ENCODE measurements around the gene LBX2. TPM values are rescaled to one million over a fixed set of nuclear protein-coding genes. Genes with fewer than 3 reads are reported as not detected.
"Not testable (repeated sequence)": the region's sequence is repeated elsewhere in the genome, so short reads cannot be mapped to it uniquely, and the experiment has no call there.

The LBX2 gene
- polyA plus RNA-seq, 4 donors, result 1.9 to 4.0 (median 3.2) TPM

GRCh38 chr2:74459503-74460118, 39.8 kb downstream of the LBX2 start:
- not testable (repeated sequence) for DNase-seq (ENCODE audit: low read depth in 4 of 4, low spot score in 3 of 4)

GRCh38 chr2:74458938-74459363, 40.5 kb downstream of the LBX2 start:
- no peak for DNase-seq (ENCODE audit: low read depth in 4 of 4, low spot score in 3 of 4)

- DNase-seq (ENCODE audit: low read depth in 4 of 4, low spot score in 3 of 4), result peak; percentile 98 to 100 (median 100)
Measured at GRCh38 chr2:74458132-74458937, 41.1 kb downstream of the LBX2 start, which contains the start of gene WBP1. TSS of gene WBP1 (plus strand) at chr2:74458438. CDS start at chr2:74458603, 165 bp downstream.

GRCh38 chr2:74457549-74458131, 41.8 kb downstream of the LBX2 start:
- DNase-seq (ENCODE audit: low read depth in 4 of 4, low spot score in 3 of 4), result peak in 1 of 4 donors; percentile 42

GRCh38 chr2:74457129-74457548, 42.3 kb downstream of the LBX2 start:
- DNase-seq (ENCODE audit: low read depth in 4 of 4, low spot score in 3 of 4), result no peak

GRCh38 chr2:74454654-74455511, 44.5 kb downstream of the LBX2 start, which contains the start of gene INO80B:
TSS of gene INO80B (plus strand) at chr2:74455087. CDS start at chr2:74455117, 30 bp downstream.
- DNase-seq (ENCODE audit: low read depth in 4 of 4, low spot score in 3 of 4), result peak; percentile 95 to 99 (median 98)

GRCh38 chr2:74450570-74451190, 48.7 kb downstream of the LBX2 start:
- no peak for DNase-seq (ENCODE audit: low read depth in 4 of 4, low spot score in 3 of 4)

GRCh38 chr2:74448771-74449170, 50.6 kb downstream of the LBX2 start:
- DNase-seq (ENCODE audit: low read depth in 4 of 4, low spot score in 3 of 4), result no peak

Other genes with a start within 250 kb of the LBX2 start
- 1 to 10 TPM; 1.8 to 3.1 (median 2.3) TPM for gene SLC4A5, start 156.2 kb downstream of the LBX2 start, polyA plus RNA-seq (ENCODE audit: insufficient read length in 4 of 4)
- 100 to 1,000 TPM; 146 to 166 (median 153) TPM for gene DCTN1, start 119.3 kb downstream of the LBX2 start, polyA plus RNA-seq (ENCODE audit: insufficient read length in 4 of 4)
- gene C2orf81, start 78.0 kb downstream of the LBX2 start, polyA plus RNA-seq (ENCODE audit: insufficient read length in 4 of 4), result 1 to 10 TPM; 5.0 to 9.5 (median 7.2) TPM
- 10 to 100 TPM; 36.7 to 44.2 (median 40.9) TPM for gene WDR54, start 77.9 kb downstream of the LBX2 start, polyA plus RNA-seq (ENCODE audit: insufficient read length in 4 of 4)
- gene RTKN, start 57.7 kb downstream of the LBX2 start, polyA plus RNA-seq (ENCODE audit: insufficient read length in 4 of 4), result 10 to 100 TPM; 62.1 to 79.9 (median 66.2) TPM
- gene INO80B, start 44.5 kb downstream of the LBX2 start, polyA plus RNA-seq (ENCODE audit: insufficient read length in 4 of 4), result 10 to 100 TPM; 20.2 to 29.5 (median 24.5) TPM
- 100 to 1,000 TPM in 3 of 4 donors, 10 to 100 TPM in 1; 94.9 to 132 (median 109) TPM for gene WBP1, start 41.2 kb downstream of the LBX2 start, polyA plus RNA-seq (ENCODE audit: insufficient read length in 4 of 4)
- 10 to 100 TPM; 47.9 to 58.5 (median 53.1) TPM for gene MOGS, start 34.2 kb downstream of the LBX2 start, polyA plus RNA-seq (ENCODE audit: insufficient read length in 4 of 4)
- gene MRPL53, start 26.9 kb downstream of the LBX2 start, polyA plus RNA-seq (ENCODE audit: insufficient read length in 4 of 4), result 10 to 100 TPM; 36.6 to 67.9 (median 44.6) TPM
- gene CCDC142, start 16.6 kb downstream of the LBX2 start, polyA plus RNA-seq (ENCODE audit: insufficient read length in 4 of 4), result 10 to 100 TPM in 2 of 4 donors, 1 to 10 TPM in 2; 8.0 to 12.1 (median 10.1) TPM
- gene TTC31, start 16.5 kb downstream of the LBX2 start, polyA plus RNA-seq (ENCODE audit: insufficient read length in 4 of 4), result 10 to 100 TPM; 27.5 to 32.6 (median 31.2) TPM
- 10 to 100 TPM; 23.7 to 30.3 (median 25.8) TPM for gene PCGF1, start 8.1 kb upstream of the LBX2 start, polyA plus RNA-seq (ENCODE audit: insufficient read length in 4 of 4)
- under 1 TPM in 1 of 4 donors, not detected in 3; 0.26 TPM for gene TLX2, start 14.8 kb upstream of the LBX2 start, polyA plus RNA-seq (ENCODE audit: insufficient read length in 4 of 4)
- under 1 TPM; 0.19 to 0.56 (median 0.53) TPM for gene DQX1, start 26.6 kb upstream of the LBX2 start, polyA plus RNA-seq (ENCODE audit: insufficient read length in 4 of 4)
- gene AUP1, start 30.1 kb upstream of the LBX2 start, polyA plus RNA-seq (ENCODE audit: insufficient read length in 4 of 4), result 100 to 1,000 TPM in 3 of 4 donors, 10 to 100 TPM in 1; 95.8 to 113 (median 110) TPM
- 10 to 100 TPM; 33.8 to 39.3 (median 37.6) TPM for gene HTRA2, start 30.3 kb upstream of the LBX2 start, polyA plus RNA-seq (ENCODE audit: insufficient read length in 4 of 4)
- gene LOXL3, start 54.3 kb upstream of the LBX2 start, polyA plus RNA-seq (ENCODE audit: insufficient read length in 4 of 4), result 10 to 100 TPM in 3 of 4 donors, 1 to 10 TPM in 1; 9.2 to 11.3 (median 10.4) TPM
- 10 to 100 TPM in 1 of 4 donors, 1 to 10 TPM in 3; 7.8 to 10.2 (median 8.7) TPM for gene DOK1, start 55.1 kb upstream of the LBX2 start, polyA plus RNA-seq (ENCODE audit: insufficient read length in 4 of 4)
- gene M1AP, start 148.7 kb upstream of the LBX2 start, polyA plus RNA-seq (ENCODE audit: insufficient read length in 4 of 4), result 1 to 10 TPM in 2 of 4 donors, under 1 TPM in 2; 0.40 to 1.5 (median 1.0) TPM
- 1 to 10 TPM; 6.7 to 8.1 (median 7.6) TPM for gene SEMA4F, start 154.6 kb upstream of the LBX2 start, polyA plus RNA-seq (ENCODE audit: insufficient read length in 4 of 4)